Measurements from ENCODE around the gene PRM1.

GRCh38 chr16:11283820-11284248 is 2.7 kb upstream of the PRM1 start:
- TF ChIP-seq CTCF (IDR thresholded peaks at IDR 0.05) (no peak), EP300 (IDR thresholded peaks at IDR 0.05) (no peak), POLR2A (IDR thresholded peaks at IDR 0.05) (no peak), POLR2AphosphoS5 (IDR thresholded peaks at IDR 0.05) (no peak)
